IMR-90 (cell line): ENCODE results near the gene SPINT1. TPM values are rescaled to one million over a fixed set of nuclear protein-coding genes. Genes with fewer than 3 reads are reported as not detected.

Source experiments
- ATAC-seq: fragments of 200-7000 bp; cut with Tn5 transposase; 2 replicates; pipeline ENCODE4 v1.9.1; 2020; ENCODE audit warnings: low read depth, mild to moderate bottlenecking, moderate library complexity
- BruUV-seq: library from RNA; stranded (reverse); fragments of 400-500 nt; replicated peaks from 2 replicates; lab custom pipeline; 2021; lab: Mats Ljungman, UMichigan
- CTCF ChIA-PET: fragments of 300-600 bp; formaldehyde crosslinking; extraction: SDS; loops from one replicate; lab custom pipeline; 2021; ENCODE audit warnings: antibody characterized with exemption; lab: Yijun Ruan, JAX
- POLR2A ChIA-PET: fragments of 300-600 bp; sonication (Branson Sonifier 250); formaldehyde crosslinking; loops from one replicate; lab custom pipeline; 2022; ENCODE audit warnings: antibody characterized with exemption; ENCODE audit not compliant: unreplicated experiment; lab: Charles Lee
- DNase-seq: peaks from one replicate; pipeline ENCODE4 v3.0.0; 2013
- H2AFZ ChIP-seq: replicated peaks from 2 replicates; pipeline ENCODE3; 2013; ENCODE audit warnings: low read length, mild to moderate bottlenecking; ENCODE audit not compliant: poor library complexity
- H2AK5ac ChIP-seq: 2 replicates; pipeline ENCODE4 v1.6.1; 2013; ENCODE audit warnings: low read depth, low read length, inconsistent platforms
- H2AK9ac ChIP-seq: replicated peaks from 2 replicates; pipeline ENCODE3; 2013; ENCODE audit warnings: mild to moderate bottlenecking, low read depth, low read length, moderate library complexity; ENCODE audit not compliant: poor library complexity
- H2BK120ac ChIP-seq: 2 replicates; pipeline ENCODE4 v1.6.1; 2013; ENCODE audit warnings: low read depth, low read length, inconsistent platforms
- H2BK15ac ChIP-seq: 3 replicates; pipeline ENCODE4 v1.6.1; 2013; ENCODE audit warnings: low read depth, low read length, inconsistent platforms
- H2BK20ac ChIP-seq: 2 replicates; pipeline ENCODE4 v1.6.1; 2013; ENCODE audit warnings: low read depth, mild to moderate bottlenecking, inconsistent platforms, low read length, moderate library complexity
- H2BK5ac ChIP-seq: 2 replicates; pipeline ENCODE4 v1.6.1; 2013; ENCODE audit warnings: mild to moderate bottlenecking, low read depth, low read length, inconsistent platforms; ENCODE audit not compliant: poor library complexity, severe bottlenecking
- H3K14ac ChIP-seq: replicated peaks from 2 replicates; pipeline ENCODE4 v1.6.1; 2013; ENCODE audit warnings: low read depth, low read length, inconsistent platforms
- H3K18ac ChIP-seq: 2 replicates; pipeline ENCODE4 v1.6.1; 2013; ENCODE audit warnings: low read depth, low read length, control low read depth
- H3K23ac ChIP-seq: 2 replicates; pipeline ENCODE4 v1.6.1; 2013; ENCODE audit warnings: low read depth, low read length, inconsistent platforms
- H3K27ac ChIP-seq: 2 replicates; pipeline ENCODE4 v1.5.1; 2013; ENCODE audit warnings: mild to moderate bottlenecking, control low read depth, low read length; ENCODE audit not compliant: insufficient read depth
- H3K27me3 ChIP-seq: 2 replicates; pipeline ENCODE4 v1.6.1; 2013; ENCODE audit warnings: low read length; ENCODE audit not compliant: control insufficient read depth, insufficient read depth
- H3K36me3 ChIP-seq: 2 replicates; pipeline ENCODE4 v1.6.1; 2013; ENCODE audit warnings: low read length, mixed read lengths; ENCODE audit not compliant: control insufficient read depth, insufficient read depth
- H3K4ac ChIP-seq: 2 replicates; pipeline ENCODE4 v1.6.1; 2013; ENCODE audit warnings: low read depth, low read length, inconsistent platforms
- H3K4me1 ChIP-seq: 2 replicates; pipeline ENCODE4 v1.6.1; 2013; ENCODE audit warnings: low read length, mixed read lengths; ENCODE audit not compliant: control insufficient read depth, insufficient read depth
- H3K4me2 ChIP-seq: 2 replicates; pipeline ENCODE4 v1.6.1; 2013; ENCODE audit warnings: low read depth, mild to moderate bottlenecking, control low read depth, low read length, moderate library complexity
- H3K4me3 ChIP-seq: 2 replicates; pipeline ENCODE4 v1.5.1; 2013; ENCODE audit warnings: low read depth, mild to moderate bottlenecking, control low read depth, low read length, moderate library complexity; ENCODE audit not compliant: insufficient read depth
- H3K56ac ChIP-seq: 2 replicates; pipeline ENCODE4 v1.6.1; 2013; ENCODE audit warnings: low read length, inconsistent platforms; ENCODE audit not compliant: insufficient read depth; ENCODE audit errors: extremely low read depth
- H3K79me1 ChIP-seq, 2 experiments: 2 replicates each; pipeline ENCODE4 v1.6.1; 2013; ENCODE audit warnings: low read length in 2 of 2, inconsistent platforms in 1 of 2, low read depth in 1 of 2
- H3K9ac ChIP-seq: 2 replicates; pipeline ENCODE4 v1.6.1; 2013; ENCODE audit warnings: low read depth, low read length, control low read depth
- H3K9me1 ChIP-seq: 2 replicates; pipeline ENCODE4 v1.6.1; 2013; ENCODE audit warnings: low read length, inconsistent platforms; ENCODE audit not compliant: insufficient read depth
- H3K9me3 ChIP-seq: 2 replicates; pipeline ENCODE4 v1.6.1; 2013; ENCODE audit warnings: low read length; ENCODE audit not compliant: control insufficient read depth, insufficient read depth
- H4K20me1 ChIP-seq: 2 replicates; pipeline ENCODE4 v1.6.1; 2013; ENCODE audit warnings: low read length, inconsistent platforms; ENCODE audit not compliant: insufficient read depth
- H4K5ac ChIP-seq: 2 replicates; pipeline ENCODE4 v1.6.1; 2013; ENCODE audit warnings: mild to moderate bottlenecking, low read depth, low read length, control low read depth
- H4K8ac ChIP-seq, 2 experiments: 2 replicates each; pipeline ENCODE4 v1.6.1; 2013; ENCODE audit warnings: low read depth in 2 of 2, low read length in 2 of 2, control low read depth in 1 of 2, inconsistent platforms in 1 of 2
- H4K91ac ChIP-seq: 2 replicates; pipeline ENCODE4 v1.6.1; 2013; ENCODE audit warnings: low read depth, low read length, inconsistent platforms; ENCODE audit not compliant: insufficient read depth
- BHLHE40 ChIP-seq: fragments of 150-350 bp; IDR thresholded peaks from 2 replicates; pipeline ENCODE4 v1.6.1; 2016; ENCODE audit warnings: mild to moderate bottlenecking, low read depth, low read length
- CEBPB ChIP-seq: IDR thresholded peaks from 2 replicates; pipeline ENCODE4 v1.6.1; 2012; ENCODE audit warnings: low read depth, low read length, improper control_type of control experiment
- CHD1 ChIP-seq: IDR thresholded peaks from 2 replicates; pipeline ENCODE4 v1.6.1; 2012; ENCODE audit warnings: low read depth, low read length, improper control_type of control experiment
- NFE2L2 ChIP-seq: fragments of 150-350 bp; IDR thresholded peaks from 2 replicates; pipeline ENCODE4 v1.6.1; 2016; ENCODE audit warnings: low read depth, mild to moderate bottlenecking, low read length
- POLR2A ChIP-seq: IDR thresholded peaks from 2 replicates; pipeline ENCODE4 v1.6.1; 2012; ENCODE audit warnings: mild to moderate bottlenecking, low read depth, low read length
- RCOR1 ChIP-seq: IDR thresholded peaks from 2 replicates; pipeline ENCODE4 v1.6.1; 2012; ENCODE audit warnings: mild to moderate bottlenecking, low read length, improper control_type of control experiment; ENCODE audit not compliant: insufficient replicate concordance
- RFX5 ChIP-seq: IDR thresholded peaks from 2 replicates; pipeline ENCODE4 v1.8.0; 2012; ENCODE audit warnings: low read depth, mild to moderate bottlenecking, low read length, moderate library complexity
- SMC3 ChIP-seq: fragments of 150-350 bp; IDR thresholded peaks from 2 replicates; pipeline ENCODE4 v1.6.1; 2016; ENCODE audit warnings: low read depth, mild to moderate bottlenecking, antibody characterized with exemption, low read length, moderate library complexity
- WGBS, 2 experiments: methylation state at CpG; one replicate each; pipeline versions ENCODE4 v1.1.5 to v1.1.7; 2013; ENCODE audit warnings: missing lambda C conversion rate in 2 of 2; ENCODE audit not compliant: insufficient read length in 1 of 2; ENCODE audit errors: extremely low coverage in 2 of 2; 5-methylcytosine and 5-hydroxymethylcytosine counted together
- dilution Hi-C: fragments of 300-500 bp; cut with HindIII; formaldehyde crosslinking; loops from one replicate; pipeline ENCODE4 v1.14.3; 2018; ENCODE audit warnings: low sequenced_read_pairs; ENCODE audit not compliant: unreplicated experiment
- in situ Hi-C: fragments of 300-500 bp; cut with MboI; formaldehyde crosslinking; loops from 3 replicates; pipeline ENCODE4 v1.14.3; 2019; ENCODE audit warnings: low sequenced_read_pairs, inconsistent platforms, mixed read lengths
- intact Hi-C: fragments of 100-400 bp; cut with micrococcal nuclease; formaldehyde crosslinking; loops from 2 replicates; pipeline ENCODE4 v1.10.0; 2022
- polyA plus RNA-seq, 3 experiments: library from polyadenylated mRNA; depleted of rRNA; stranded (reverse); fragments of >200 nt; gene quantifications; 2 replicates each; pipeline ENCODE4 v1.2.3, GENCODE V29; 2012; ENCODE audit warnings: low replicate concordance in 1 of 3
- total RNA-seq: library from RNA; depleted of rRNA; stranded (reverse); fragments of >200 nt; gene quantifications from 2 replicates; pipeline ENCODE4 v1.2.3, GENCODE V29; 2012
- TF ChIP-seq, protein P1 (sequence below): fragments of 150-350 bp; IDR thresholded peaks from 2 replicates; pipeline ENCODE4 v1.6.1; 2016; ENCODE audit warnings: low read depth, mild to moderate bottlenecking, low read length, moderate library complexity, borderline replicate concordance

Gene SPINT1
- total and polyA plus RNA-seq, 2 of the 4 experiments (the other 2 are of a cell fraction), result 0.90 to 2.1 TPM

- no peak overlapping the region for H4K8ac ChIP-seq
- H3K23ac ChIP-seq, result no peak overlapping the region
- ATAC-seq, result no peak
- H3K79me1 ChIP-seq, result no peaks in the 10 kb centered on the region
- H2BK20ac ChIP-seq, result no peak overlapping the region
- POLR2A ChIA-PET, result no interaction called here
- no peak overlapping the region for H4K5ac ChIP-seq
- H3K4me3 ChIP-seq, result no peak overlapping the region
- H3K9me3 ChIP-seq, result peaks cover 3% of the 10 kb centered on the region; the same call in 1 of the 2 replicates
- in situ Hi-C loops, result no loop called here
- intact Hi-C loops, result no loop called here
- no peaks in the 10 kb centered on the region for H4K20me1 ChIP-seq
- H3K18ac ChIP-seq, result no peak overlapping the region
- no peaks in the 10 kb centered on the region for H3K9me1 ChIP-seq
- DNase-seq, result no peak
- H3K27ac ChIP-seq, result no peak overlapping the region
- H2AK9ac ChIP-seq, result no peak overlapping the region
- no peaks in the 10 kb centered on the region; the same call in 1 of the 2 replicates for H3K27me3 ChIP-seq
- CTCF ChIA-PET, result no interaction called here
- H3K4me1 ChIP-seq, result no peaks in the 10 kb centered on the region
- no peak overlapping the region for H3K4ac ChIP-seq
- no peak overlapping the region for H3K9ac ChIP-seq
- H2BK120ac ChIP-seq, result no peak overlapping the region
- H3K56ac ChIP-seq, result no peak overlapping the region
- H2AK5ac ChIP-seq, result no peak overlapping the region
- dilution Hi-C loops, result no loop called here
- no CpG with 5 or more reads among the region's 1 CpG for WGBS, 2 experiments
- H2AFZ ChIP-seq, result no peak overlapping the region
- no peak overlapping the region for H4K91ac ChIP-seq
- no peak overlapping the region for H3K14ac ChIP-seq
- no TSS peak for BruUV-seq
- H2BK5ac ChIP-seq, result no peak overlapping the region
- H2BK15ac ChIP-seq, result no peak overlapping the region
- H3K36me3 ChIP-seq, result no peaks in the 10 kb centered on the region
- TF ChIP-seq CHD1 (no peak), SMC3 (no peak), CEBPB (no peak), RFX5 (no peak), POLR2A (no peak), NFE2L2 (no peak), RCOR1 (no peak), BHLHE40 (no peak)
- TF ChIP-seq, protein P1, sequence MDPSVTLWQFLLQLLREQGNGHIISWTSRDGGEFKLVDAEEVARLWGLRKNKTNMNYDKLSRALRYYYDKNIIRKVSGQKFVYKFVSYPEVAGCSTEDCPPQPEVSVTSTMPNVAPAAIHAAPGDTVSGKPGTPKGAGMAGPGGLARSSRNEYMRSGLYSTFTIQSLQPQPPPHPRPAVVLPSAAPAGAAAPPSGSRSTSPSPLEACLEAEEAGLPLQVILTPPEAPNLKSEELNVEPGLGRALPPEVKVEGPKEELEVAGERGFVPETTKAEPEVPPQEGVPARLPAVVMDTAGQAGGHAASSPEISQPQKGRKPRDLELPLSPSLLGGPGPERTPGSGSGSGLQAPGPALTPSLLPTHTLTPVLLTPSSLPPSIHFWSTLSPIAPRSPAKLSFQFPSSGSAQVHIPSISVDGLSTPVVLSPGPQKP, result no peak
- H3K4me2 ChIP-seq, result no peak overlapping the region
Measured at GRCh38 chr15:40886586-40886985, 42.7 kb downstream of the SPINT1 start.
